ENCODE results near the gene CBX1. TPM values are rescaled to one million over a fixed set of nuclear protein-coding genes. Genes with fewer than 3 reads are reported as not detected.

Gene CBX1
- total RNA-seq, 1 experiment from 2014 or later = 77.3 TPM

GRCh38 chr17:48106802-48107136 is 5.5 kb upstream of the CBX1 start:
- POLR2A ChIA-PET = interaction anchor here (0.6 to 4.2 kb wide), 18 partner anchors 9 to 244 kb away, joined by 3 to 59 read pairs (median 4); partner anchors contain the start of genes NFE2L1 and PNPO
- no peak for TF ChIP-seq CTCF (IDR thresholded peaks at IDR 0.05; ENCODE audit: unreplicated experiment)
- intact Hi-C loops (cut with micrococcal nuclease) = no loop called here
- H3K4me3 Mint-ChIP-seq (ENCODE audit: unreplicated experiment) = peak overlapping the region; percentile 98
- DNase-seq (ENCODE audit: unreplicated experiment) = no peak
- no TSS peak for BruUV-seq (replicated peaks)
- no peaks in the 10 kb centered on the region for H3K27me3 Mint-ChIP-seq (ENCODE audit: insufficient read depth, unreplicated experiment)
- peak overlapping the region; percentile 87 for H3K27ac Mint-ChIP-seq (ENCODE audit: low read depth, unreplicated experiment)
- CTCF ChIA-PET = interaction anchor here (0.6 to 5.7 kb wide), 4 partner anchors 10 to 81 kb away, joined by 3 to 34 read pairs (median 10); no protein-coding TSS in a partner anchor
- no peaks in the 10 kb centered on the region for H3K9me3 Mint-ChIP-seq (ENCODE audit: unreplicated experiment)
- peaks cover 21% of the 10 kb centered on the region for H3K4me1 Mint-ChIP-seq (ENCODE audit: insufficient read depth, unreplicated experiment)
- peaks cover 2% of the 10 kb centered on the region for H3K36me3 Mint-ChIP-seq (ENCODE audit: insufficient read depth, unreplicated experiment)

DNA sequence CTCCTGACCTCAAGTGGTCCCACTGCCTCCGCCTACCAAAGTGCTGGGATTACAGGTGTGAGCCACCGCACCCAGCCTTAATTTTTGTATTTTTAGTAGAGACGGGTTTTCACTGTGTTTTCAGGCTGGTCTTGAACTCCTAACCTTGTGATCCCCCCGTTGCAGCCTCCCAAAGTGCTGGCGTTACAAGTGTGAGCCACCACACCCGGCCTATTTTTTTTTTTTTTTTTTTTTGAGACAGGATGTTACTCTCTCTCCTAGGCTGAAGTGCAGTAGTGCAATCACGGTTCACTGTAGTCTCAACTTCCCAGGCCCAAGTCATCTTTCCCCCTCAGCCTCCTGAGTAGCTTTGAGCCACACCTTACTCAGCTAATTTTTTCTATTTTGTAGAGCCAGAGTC is 3.2 kb upstream of the CBX1 start:
- intact Hi-C loops (cut with micrococcal nuclease) = no loop called here
- no TSS peak for BruUV-seq (replicated peaks)
- Mint-ChIP-seq H3K27me3 (ENCODE audit: insufficient read depth, unreplicated experiment) (no peaks in the 10 kb centered on the region), H3K4me3 (ENCODE audit: unreplicated experiment) (no peak overlapping the region), H3K4me1 (ENCODE audit: insufficient read depth, unreplicated experiment) (peaks cover 16% of the 10 kb centered on the region), H3K36me3 (ENCODE audit: insufficient read depth, unreplicated experiment) (no peaks in the 10 kb centered on the region), H3K9me3 (ENCODE audit: unreplicated experiment) (no peaks in the 10 kb centered on the region), H3K27ac (ENCODE audit: low read depth, unreplicated experiment) (no peak overlapping the region)
- no peak for TF ChIP-seq CTCF (IDR thresholded peaks at IDR 0.05; ENCODE audit: unreplicated experiment)
- ChIA-PET CTCF (interaction anchor here (0.6 kb wide), 1 partner anchor 1330 kb away, joined by 4 read pairs; no protein-coding TSS in a partner anchor), POLR2A (no interaction called here)
- no peak for DNase-seq (ENCODE audit: unreplicated experiment)

DNA sequence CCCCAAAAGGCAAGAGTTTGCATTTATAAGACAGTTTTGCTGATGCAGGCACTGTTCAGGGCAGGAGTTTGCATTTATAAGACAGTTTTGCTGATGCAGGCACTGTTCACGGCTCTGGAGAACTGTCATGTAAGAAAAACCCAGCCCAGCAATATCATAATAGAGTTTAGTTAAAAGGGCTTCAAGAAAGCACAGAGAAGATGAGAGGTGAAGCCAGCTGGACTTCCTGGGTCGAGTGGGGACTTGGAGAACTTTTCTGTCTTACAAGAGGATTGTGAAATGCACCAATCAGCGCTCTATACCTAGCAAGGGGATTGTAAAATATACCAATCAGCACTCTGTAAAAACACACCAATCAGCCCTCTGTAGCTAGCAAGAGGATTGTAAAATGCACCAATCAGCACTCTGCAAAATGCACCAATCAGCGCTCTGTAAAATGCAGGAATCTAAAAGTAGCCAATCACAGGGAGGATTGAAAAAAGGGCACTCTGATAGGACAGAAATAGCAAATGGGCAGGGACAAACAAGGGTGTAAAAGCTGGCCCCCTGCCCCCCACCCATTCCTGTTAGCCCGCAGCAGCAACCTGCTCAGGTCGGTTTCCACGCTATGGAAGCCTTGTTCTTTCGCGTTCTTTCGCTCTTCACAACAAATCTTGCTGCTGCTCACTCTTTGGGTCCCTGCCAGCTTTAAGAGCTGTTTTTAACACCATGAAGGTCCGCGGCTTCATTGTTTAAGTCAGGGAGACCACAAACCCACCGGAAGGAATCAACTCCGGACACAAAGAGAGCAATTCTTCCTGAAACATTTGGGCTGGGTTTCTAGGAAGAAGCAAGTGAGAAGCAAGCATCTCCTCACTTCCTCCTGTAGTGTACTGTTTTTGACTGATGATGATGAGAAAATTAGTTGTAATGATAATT is 1.8 kb upstream of the CBX1 start:
- H3K4me3 Mint-ChIP-seq (ENCODE audit: unreplicated experiment) = peak overlapping the region; percentile 92
- TF ChIP-seq CTCF (IDR thresholded peaks at IDR 0.05; ENCODE audit: unreplicated experiment) = no peak
- DNase-seq (ENCODE audit: unreplicated experiment) = no peak
- no peaks in the 10 kb centered on the region for H3K36me3 Mint-ChIP-seq (ENCODE audit: insufficient read depth, unreplicated experiment)
- H3K27ac Mint-ChIP-seq (ENCODE audit: low read depth, unreplicated experiment) = no peak overlapping the region
- intact Hi-C loops (cut with micrococcal nuclease) = no loop called here
- no TSS peak for BruUV-seq (replicated peaks)
- H3K27me3 Mint-ChIP-seq (ENCODE audit: insufficient read depth, unreplicated experiment) = no peaks in the 10 kb centered on the region
- POLR2A ChIA-PET = interaction anchor here (0.6 to 7.2 kb wide), 3 partner anchors 55 to 451 kb away, joined by 3 to 73 read pairs (median 4); partner anchors contain the start of gene NFE2L1
- CTCF ChIA-PET = interaction anchor here (0.7 to 1.3 kb wide), 4 partner anchors 15 to 78 kb away, joined by 3 to 5 read pairs (median 4); no protein-coding TSS in a partner anchor
- H3K4me1 Mint-ChIP-seq (ENCODE audit: insufficient read depth, unreplicated experiment) = peaks cover 16% of the 10 kb centered on the region
- H3K9me3 Mint-ChIP-seq (ENCODE audit: unreplicated experiment) = no peaks in the 10 kb centered on the region

DNA sequence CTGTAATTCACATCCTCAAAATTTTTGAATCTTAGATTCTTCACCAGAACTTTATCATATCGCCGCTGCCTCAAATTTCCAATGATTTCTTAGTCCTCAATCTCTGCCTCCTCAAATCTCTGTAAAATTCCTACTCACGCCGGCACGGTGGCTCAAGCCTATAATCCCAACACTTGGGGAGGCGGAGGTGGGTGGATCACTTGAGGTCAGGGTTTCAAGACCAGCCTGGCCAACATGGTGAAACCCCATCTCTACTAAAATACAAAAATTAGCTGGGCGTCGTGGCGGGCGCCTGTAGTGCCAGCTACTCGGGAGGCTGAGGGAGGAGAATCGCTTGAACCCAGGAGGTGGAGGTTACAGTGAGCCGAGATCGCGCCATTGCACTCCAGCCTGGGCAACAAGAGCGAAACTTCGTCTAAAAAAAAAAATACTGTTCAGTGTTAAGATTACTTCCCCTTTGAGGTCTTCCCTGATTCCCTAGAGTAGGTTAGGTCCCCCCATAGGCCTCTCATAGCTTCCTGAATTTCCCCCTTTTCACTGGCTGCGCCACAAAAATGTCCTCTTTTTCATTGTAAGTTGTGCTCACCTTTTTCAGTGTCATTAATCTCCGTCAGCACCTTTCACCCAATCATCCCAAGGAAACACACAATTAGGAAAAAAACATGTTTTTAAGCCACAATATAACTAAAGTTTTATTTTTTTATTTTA is 919 bp upstream of the CBX1 start:
- H3K4me1 Mint-ChIP-seq (ENCODE audit: insufficient read depth, unreplicated experiment) = peaks cover 16% of the 10 kb centered on the region
- intact Hi-C loops (cut with micrococcal nuclease) = no loop called here
- BruUV-seq (replicated peaks) = no TSS peak
- H3K27ac Mint-ChIP-seq (ENCODE audit: low read depth, unreplicated experiment) = no peak overlapping the region
- peak overlapping the region; percentile 92 for H3K4me3 Mint-ChIP-seq (ENCODE audit: unreplicated experiment)
- ChIA-PET CTCF (interaction anchor here (0.6 to 1.3 kb wide), 3 partner anchors 15 to 468 kb away, joined by 3 to 5 read pairs (median 4); no protein-coding TSS in a partner anchor), POLR2A (interaction anchor here (0.6 to 7.2 kb wide), 4 partner anchors 54 to 452 kb away, joined by 3 to 73 read pairs (median 6); partner anchors contain the start of genes NFE2L1 and PNPO)
- no peak for DNase-seq (ENCODE audit: unreplicated experiment)
- H3K9me3 Mint-ChIP-seq (ENCODE audit: unreplicated experiment) = no peaks in the 10 kb centered on the region
- H3K36me3 Mint-ChIP-seq (ENCODE audit: insufficient read depth, unreplicated experiment) = no peaks in the 10 kb centered on the region
- no peak for TF ChIP-seq CTCF (IDR thresholded peaks at IDR 0.05; ENCODE audit: unreplicated experiment)
- H3K27me3 Mint-ChIP-seq (ENCODE audit: insufficient read depth, unreplicated experiment) = no peaks in the 10 kb centered on the region
